ENCODE results near the gene ADAMTSL2.

The ADAMTSL2 gene

GRCh38 chr9:133491656-133491925, 42.9 kb upstream of the ADAMTSL2 start:
- H3K4me2 ChIP-seq, result peak overlapping the region in 3 of 11 experiments; percentile 20 to 29 (median 20); a peak in 2 of 22 replicates
- no peaks in the 10 kb centered on the region for H3K36me3 ChIP-seq
- H3K9ac ChIP-seq, result no peak overlapping the region
- TF ChIP-seq Cebpa-rat (IDR thresholded peaks at IDR 0.05), result no peak
- no peak overlapping the region for H3K27ac ChIP-seq
- H3K27me3 ChIP-seq, result no peaks in the 10 kb centered on the region
- peaks cover 22 to 46% (median 31%) of the 10 kb centered on the region in 10 experiments for H3K4me1 ChIP-seq
- H4K20me1 ChIP-seq, result no peaks in the 10 kb centered on the region
- no peaks in the 10 kb centered on the region for H3K9me3 ChIP-seq (replicated peaks in 1 of 11)
- H3K4me3 ChIP-seq, result no peak overlapping the region

GRCh38 chr9:133492061-133493021, 42.2 kb upstream of the ADAMTSL2 start:
- H3K9ac ChIP-seq, result peak overlapping the region in 4 of 11 experiments; percentile 28 to 44 (median 30); a peak in 5 of 22 replicates
- H3K27ac ChIP-seq, result 0 out of 22 replicates have a peak overlapping the region, but pooled peaks of 1 of the 11 experiments have one; percentile 15
- no peaks in the 10 kb centered on the region for H3K9me3 ChIP-seq (replicated peaks in 1 of 11)
- no peak overlapping the region for H3K4me3 ChIP-seq
- H4K20me1 ChIP-seq, result no peaks in the 10 kb centered on the region
- peaks cover 20 to 46% (median 31%) of the 10 kb centered on the region in 10 experiments for H3K4me1 ChIP-seq
- no peaks in the 10 kb centered on the region for H3K27me3 ChIP-seq
- peak overlapping the region in 7 of 11 experiments; percentile 14 to 29 (median 20); a peak in 8 of 22 replicates for H3K4me2 ChIP-seq
- no peak for TF ChIP-seq Cebpa-rat (IDR thresholded peaks at IDR 0.05)
- no peaks in the 10 kb centered on the region for H3K36me3 ChIP-seq

GRCh38 chr9:133493428-133493827, 41.1 kb upstream of the ADAMTSL2 start:
- Histone ChIP-seq H3K4me2 (no peak overlapping the region), H3K4me3 (no peak overlapping the region), H3K9me3 (replicated peaks in 1 of 11) (no peaks in the 10 kb centered on the region), H3K27me3 (no peaks in the 10 kb centered on the region), H3K4me1 (peaks cover 11 to 35% (median 22%) of the 10 kb centered on the region in 10 experiments), H3K36me3 (no peaks in the 10 kb centered on the region), H4K20me1 (no peaks in the 10 kb centered on the region), H3K9ac (peak overlapping the region in 1 of 11 experiments; percentile 26; a peak in 1 of 22 replicates), H3K27ac (no peak overlapping the region)
- TF ChIP-seq Cebpa-rat (IDR thresholded peaks at IDR 0.05), result no peak

- H3K9ac ChIP-seq, result 0 out of 22 replicates have a peak overlapping the region, but pooled peaks of 1 of the 11 experiments have one; percentile 5
- H4K20me1 ChIP-seq, result no peaks in the 10 kb centered on the region
- no peak overlapping the region for H3K4me2 ChIP-seq
- no peak for TF ChIP-seq Cebpa-rat (IDR thresholded peaks at IDR 0.05)
- no peaks in the 10 kb centered on the region for H3K27me3 ChIP-seq
- no peaks in the 10 kb centered on the region for H3K36me3 ChIP-seq
- H3K27ac ChIP-seq, result no peak overlapping the region
- H3K4me3 ChIP-seq, result no peak overlapping the region
- no peaks in the 10 kb centered on the region for H3K9me3 ChIP-seq (replicated peaks in 1 of 11)
- peaks cover 11 to 31% (median 20%) of the 10 kb centered on the region in 10 experiments for H3K4me1 ChIP-seq
These were observed 40.5 kb upstream of the ADAMTSL2 start for GRCh38 chr9:133493845-133494540.

- no peak for TF ChIP-seq Cebpa-rat (IDR thresholded peaks at IDR 0.05)
- Histone ChIP-seq H3K27ac (no peak overlapping the region), H3K9ac (0 out of 22 replicates have a peak overlapping the region, but pooled peaks of 1 of the 11 experiments have one; percentile 5), H3K4me3 (no peak overlapping the region), H3K4me2 (no peak overlapping the region), H4K20me1 (no peaks in the 10 kb centered on the region), H3K4me1 (peaks cover 11 to 31% (median 21%) of the 10 kb centered on the region in 10 experiments), H3K9me3 (replicated peaks in 1 of 11) (no peaks in the 10 kb centered on the region), H3K27me3 (no peaks in the 10 kb centered on the region), H3K36me3 (no peaks in the 10 kb centered on the region)
These were observed 39.7 kb upstream of the ADAMTSL2 start for GRCh38 chr9:133494636-133495326.

- Histone ChIP-seq H3K27me3 (no peaks in the 10 kb centered on the region), H3K4me2 (peak overlapping the region in 5 of 11 experiments; percentile 25 to 52 (median 46); a peak in 9 of 22 replicates), H3K36me3 (no peaks in the 10 kb centered on the region), H3K9ac (no peak overlapping the region), H3K27ac (no peak overlapping the region), H4K20me1 (no peaks in the 10 kb centered on the region), H3K9me3 (replicated peaks in 1 of 11) (no peaks in the 10 kb centered on the region), H3K4me3 (no peak overlapping the region), H3K4me1 (peaks cover 11 to 31% (median 21%) of the 10 kb centered on the region in 10 experiments)
- no peak for TF ChIP-seq Cebpa-rat (IDR thresholded peaks at IDR 0.05)
These were observed 38.9 kb upstream of the ADAMTSL2 start for GRCh38 chr9:133495327-133496293.

- peaks cover 11 to 15% (median 13%) of the 10 kb centered on the region in 11 experiments for H3K9me3 ChIP-seq (replicated peaks in 1 of 11)
- H3K4me3 ChIP-seq, result no peak overlapping the region
- no peaks in the 10 kb centered on the region for H3K27me3 ChIP-seq
- no peak overlapping the region for H3K9ac ChIP-seq
- H3K36me3 ChIP-seq, result no peaks in the 10 kb centered on the region; a peak in 1 of 22 replicates
- no peak for TF ChIP-seq Cebpa-rat (IDR thresholded peaks at IDR 0.05)
- H3K4me1 ChIP-seq, result peaks cover 0 to 22% (median 16%) of the 10 kb centered on the region in 10 experiments; a peak in 17 of 20 replicates
- no peaks in the 10 kb centered on the region for H4K20me1 ChIP-seq
- H3K4me2 ChIP-seq, result peak overlapping the region in 6 of 11 experiments; percentile 9 to 52 (median 44); a peak in 11 of 22 replicates
- no peak overlapping the region for H3K27ac ChIP-seq
These were observed 37.4 kb upstream of the ADAMTSL2 start for GRCh38 chr9:133496861-133497842.
